Suprapubic skin (tissue), 4 donors: ENCODE results near the gene DYNLRB1.

Experiments used
- CTCF ChIP-seq, 2 donors: fragments of 200-600 bp in 1 of 2; fragments of 450-650 bp in 1 of 2; sonication (generic) in 1 of 2; IDR thresholded peaks; one replicate each; pipeline ENCODE4 v1.5.1; 2016 to 2019; ENCODE audit warnings: antibody characterized with exemption in 2 of 2, mild to moderate bottlenecking in 1 of 2, moderate library complexity in 1 of 2
- POLR2A ChIP-seq, 2 donors: fragments of 450-650 bp; IDR thresholded peaks; one replicate each; pipeline ENCODE4 v1.6.1; 2017; ENCODE audit warnings: antibody characterized with exemption in 2 of 2, mild to moderate bottlenecking in 2 of 2, moderate library complexity in 2 of 2
- POLR2AphosphoS5 ChIP-seq, 3 donors: sonication (generic); formaldehyde crosslinking; IDR thresholded peaks; one replicate each; pipeline ENCODE4 v1.6.1; 2017; ENCODE audit warnings: antibody characterized with exemption in 3 of 3

- no peak for TF ChIP-seq CTCF (IDR thresholded peaks at IDR 0.05)
- TF ChIP-seq POLR2AphosphoS5 (IDR thresholded peaks at IDR 0.05), result no peak
- no peak for TF ChIP-seq POLR2A (IDR thresholded peaks at IDR 0.05)
Observed at GRCh38 chr20:34506480-34506879, 9.7 kb upstream of the DYNLRB1 start.
